GM12878 (cell line): ENCODE data around the gene FAM219A. TPM values are rescaled to one million over a fixed set of nuclear protein-coding genes. Genes with fewer than 3 reads are reported as not detected.

ENCODE experiments used
- ATAC-seq: fragments of 200-7000 bp; cut with Tn5 transposase; 3 replicates; pipeline ENCODE4 v1.9.1; 2020; ENCODE audit warnings: mild to moderate bottlenecking, moderate library complexity
- BruUV-seq: library from RNA; stranded (reverse); fragments of 400-500 nt; replicated peaks from 2 replicates; lab custom pipeline; 2021; lab: Mats Ljungman, UMichigan
- CTCF ChIA-PET: fragments of 300-600 bp; sonication (Branson Sonifier 250); formaldehyde crosslinking; extraction: SDS; loops from one replicate; lab custom pipeline; 2021; ENCODE audit warnings: inconsistent platforms; lab: Yijun Ruan, JAX
- POLR2A ChIA-PET: fragments of 350-600 bp; formaldehyde crosslinking; extraction: SDS; loops from one replicate; lab custom pipeline; 2021; ENCODE audit warnings: inconsistent platforms; lab: Charles Lee
- RAD21 ChIA-PET: fragments of 300-600 bp; sonication (Branson Sonifier 250); formaldehyde crosslinking; loops from one replicate; lab custom pipeline; 2023; ENCODE audit warnings: antibody characterized with exemption; ENCODE audit not compliant: unreplicated experiment; lab: Charles Lee
- SMC1A ChIA-PET: fragments of 300-600 bp; sonication (Branson Sonifier 250); formaldehyde crosslinking; loops from one replicate; lab custom pipeline; 2023; ENCODE audit not compliant: unreplicated experiment, uncharacterized antibody; lab: Charles Lee
- DNase-seq: peaks from one replicate; pipeline ENCODE4 v3.0.0-alpha.2; 2011; ENCODE audit warnings: low read depth, low spot score
- FAIRE-seq: peaks from 3 replicates; lab custom pipeline; 2011; peaks lifted over from hg19 to GRCh38; lab: Jason Lieb, UNC
- H2AFZ ChIP-seq: 2 replicates; pipeline ENCODE4 v1.6.0; 2011; ENCODE audit warnings: low read depth, low read length, control low read depth; ENCODE audit not compliant: control insufficient read depth
- H3K27ac ChIP-seq: 2 replicates; pipeline ENCODE4 v1.5.1; 2011; ENCODE audit warnings: control low read depth; ENCODE audit not compliant: control insufficient read depth, insufficient read depth
- H3K27me3 ChIP-seq, 2 experiments: replicated peaks in 1 of 2; 2 replicates each; pipeline versions ENCODE4 v1.6.0 to v1.6.1; 2011; ENCODE audit warnings: low read length in 1 of 2; ENCODE audit not compliant: control insufficient read depth in 2 of 2, insufficient read depth in 2 of 2
- H3K36me3 ChIP-seq, 2 experiments: 2 replicates each; pipeline ENCODE4 v1.5.1; 2011; ENCODE audit warnings: low read length in 1 of 2; ENCODE audit not compliant: control insufficient read depth in 2 of 2, insufficient read depth in 2 of 2
- H3K4me1 ChIP-seq: 2 replicates; pipeline ENCODE4 v1.6.1; 2011; ENCODE audit warnings: mild to moderate bottlenecking, low read length, moderate library complexity, mixed read lengths; ENCODE audit not compliant: control insufficient read depth, insufficient read depth
- H3K4me2 ChIP-seq: 2 replicates; pipeline ENCODE4 v1.6.0; 2011; ENCODE audit warnings: control low read depth; ENCODE audit not compliant: control insufficient read depth, insufficient read depth
- H3K4me3 ChIP-seq: fragments of 200-600 bp; sonication (generic); 2 replicates; pipeline ENCODE4 v1.5.1; 2016
- H3K79me2 ChIP-seq: 2 replicates; pipeline ENCODE4 v1.6.0; 2011; ENCODE audit warnings: low read length; ENCODE audit not compliant: control insufficient read depth, insufficient read depth
- H3K9ac ChIP-seq: 2 replicates; pipeline ENCODE4 v1.8.0; 2011; ENCODE audit warnings: low read length, control low read depth, mixed read lengths; ENCODE audit not compliant: control insufficient read depth, insufficient read depth
- H3K9me3 ChIP-seq: replicated peaks from 3 replicates; pipeline ENCODE4 v1.5.1; 2011; ENCODE audit warnings: mild to moderate bottlenecking, low read length; ENCODE audit not compliant: control insufficient read depth, insufficient read depth
- H4K20me1 ChIP-seq: 2 replicates; pipeline ENCODE4 v1.6.0; 2011; ENCODE audit not compliant: control insufficient read depth, insufficient read depth
- BHLHE40 ChIP-seq, 2 experiments: fragments of 450-650 bp in 1 of 2; IDR thresholded peaks; 2 replicates each; pipeline ENCODE4 v1.6.1; 2011 to 2017; ENCODE audit warnings: low read depth in 2 of 2, borderline replicate concordance in 1 of 2, improper control_type of control experiment in 1 of 2, low read length in 1 of 2, mild to moderate bottlenecking in 1 of 2
- MTA3 ChIP-seq: IDR thresholded peaks from 2 replicates; pipeline ENCODE4 v1.6.1; 2012; ENCODE audit warnings: low read length, inconsistent platforms, borderline replicate concordance
- PAX5 ChIP-seq: IDR thresholded peaks from 2 replicates; pipeline ENCODE4 v1.6.1; 2011; ENCODE audit warnings: low read depth, low read length, borderline replicate concordance
- REST ChIP-seq: IDR thresholded peaks from 2 replicates; pipeline ENCODE4 v1.6.1; 2012; ENCODE audit warnings: mild to moderate bottlenecking, low read depth, low read length
- RFX5 ChIP-seq: IDR thresholded peaks from 2 replicates; pipeline ENCODE4 v1.6.1; 2011; ENCODE audit warnings: low read depth, low read length, improper control_type of control experiment
- STAT3 ChIP-seq: IDR thresholded peaks from 2 replicates; pipeline ENCODE4 v1.6.1; 2011; ENCODE audit warnings: low read depth, low read length, improper control_type of control experiment
- SUPT20H ChIP-seq: IDR thresholded peaks from 2 replicates; pipeline ENCODE4 v1.6.1; 2011; ENCODE audit warnings: low read depth, mild to moderate bottlenecking, low read length, moderate library complexity, borderline replicate concordance; ENCODE audit not compliant: control insufficient read depth
- WGBS: methylation state at CpG from one replicate; pipeline ENCODE4 v1.1.6; 2016; ENCODE audit warnings: low lambda C conversion rate; ENCODE audit not compliant: insufficient replicate concordance, insufficient coverage; ENCODE audit errors: missing lambda C conversion rate; 5-methylcytosine and 5-hydroxymethylcytosine counted together
- in situ Hi-C: fragments of 300-500 bp; cut with MboI; formaldehyde crosslinking; loops from 9 replicates; pipeline ENCODE4 v1.14.3; 2018; ENCODE audit warnings: mixed read lengths
- intact Hi-C: fragments of 100-400 bp; cut with micrococcal nuclease; formaldehyde crosslinking; loops from one replicate; pipeline ENCODE4 v1.14.2; 2022; ENCODE audit not compliant: unreplicated experiment
- polyA plus RNA-seq, 11 experiments: library from polyadenylated mRNA; depleted of rRNA in 4 of 11; unstranded in 6 of 11; stranded (reverse) in 5 of 11; fragments of >200 nt; fragmentation: Nextera tagmentation in 4 of 11; fragmentation: Illumina TruSeq in 1 of 11; extraction: Ambion mirVana in 4 of 11; extraction: Trizol in 1 of 11; gene quantifications; 1 replicate in 1 of 11; 2 replicates in 10 of 11; pipeline versions ENCODE4 v1.2.1 to v1.2.3, GENCODE V29; 2011 to 2016; ENCODE audit warnings: inconsistent platforms in 2 of 11, missing spikeins in 2 of 11, low read depth in 1 of 11
- total RNA-seq, 4 experiments: library from RNA; depleted of rRNA in 3 of 4; stranded (reverse); fragments of >200 nt in 3 of 4; fragmentation: Illumina TruSeq in 1 of 4; extraction: Trizol in 1 of 4; gene quantifications; 2 replicates each; pipeline versions ENCODE4 v1.2.1 to v1.2.3, GENCODE V29; 2013 to 2021

The FAM219A gene
- total and polyA plus RNA-seq, 10 of the 15 experiments (the other 5 are each of a cell fraction or from before 2014, with no cell fraction given), result 0.11 to 2.0 (median 0.71) TPM

GRCh38 chr9:34417734-34418133, 40.6 kb downstream of the FAM219A start (continued):
- TF ChIP-seq SUPT20H (no peak), STAT3 (no peak)

- no peaks in the 10 kb centered on the region for H4K20me1 ChIP-seq
- DNase-seq, result no peak
- ChIA-PET POLR2A (no interaction called here), SMC1A (interaction anchor here (0.6 kb wide), 1 partner anchor 1438 kb away, joined by 3 read pairs; no protein-coding TSS in a partner anchor), CTCF (interaction anchor here (0.7 to 4.9 kb wide), 5 partner anchors 9 to 192 kb away, joined by 3 to 30 read pairs (median 4); no protein-coding TSS in a partner anchor), RAD21 (no interaction called here)
- H3K27ac ChIP-seq, result no peak overlapping the region
- TF ChIP-seq PAX5 (no peak), BHLHE40 (IDR thresholded peaks at IDR 0.05; ENCODE audit: borderline replicate concordance in 1 of 2, low read depth in 2 of 2, low read length in 1 of 2) (no peak), MTA3 (no peak), REST (peak; percentile 92), RFX5 (no peak)
- no peak overlapping the region for H3K4me2 ChIP-seq
- H3K4me1 ChIP-seq, result no peaks in the 10 kb centered on the region
- no peak for ATAC-seq
- WGBS, result 28% methylated on average over 6 of the region's 6 CpGs
- intact Hi-C loops, result loop anchor here (10.0 kb wide), 1 partner anchor 59 kb away; no protein-coding TSS in a partner anchor
- no TSS peak for BruUV-seq
- H3K27me3 ChIP-seq, result no peaks in the 10 kb centered on the region; a peak in 2 of 4 replicates
- FAIRE-seq, result peak; percentile 82
- H3K79me2 ChIP-seq, result no peaks in the 10 kb centered on the region
- no peak overlapping the region for H3K4me3 ChIP-seq
- in situ Hi-C loops, result no loop called here
- H2AFZ ChIP-seq, result no peak overlapping the region
- no peaks in the 10 kb centered on the region for H3K36me3 ChIP-seq
- no peak overlapping the region for H3K9ac ChIP-seq
- H3K9me3 ChIP-seq, result no peaks in the 10 kb centered on the region; the same call in 2 of the 3 replicates
Measured at GRCh38 chr9:34413231-34413852, 45.0 kb downstream of the FAM219A start.
